Activated naive CD8-positive, alpha-beta T cell treated with anti-CD3 and anti-CD28 coated beads, Interleukin-2, amount 50 U/mL, for 24 hours (primary cell): Measurements from ENCODE around the gene TP53BP1.
"Not testable (repeated sequence)": the region's sequence is repeated elsewhere in the genome, so short reads cannot be mapped to it uniquely, and the experiment has no call there.

Source experiments
- ATAC-seq: fragments of 150-1000 bp; cut with Tn5 transposase; one replicate; pipeline ENCODE4 v1.10.0; 2021
- DNase-seq: peaks from one replicate; pipeline ENCODE4 v3.0.0; 2021
- H3K27ac Mint-ChIP-seq: one replicate; pipeline ENCODE4 v1.8.0; 2021; ENCODE audit warnings: mild to moderate bottlenecking, mixed read lengths
- H3K27me3 Mint-ChIP-seq: one replicate; pipeline ENCODE4 v1.8.0; 2021; ENCODE audit warnings: mixed read lengths
- H3K36me3 Mint-ChIP-seq: one replicate; pipeline ENCODE4 v1.8.0; 2021; ENCODE audit warnings: low read depth, mixed read lengths
- H3K4me1 Mint-ChIP-seq: one replicate; pipeline ENCODE4 v1.8.0; 2021; ENCODE audit warnings: mixed read lengths
- H3K4me3 Mint-ChIP-seq: one replicate; pipeline ENCODE4 v1.8.0; 2021; ENCODE audit warnings: mild to moderate bottlenecking, moderate library complexity, mixed read lengths
- H3K9me3 Mint-ChIP-seq: one replicate; pipeline ENCODE4 v1.8.0; 2021; ENCODE audit warnings: mixed read lengths

The TP53BP1 gene

GRCh38 chr15:43492673-43493601 is at the start of gene TP53BP1:
Gene TP53BP1 (minus strand): TSS chr15:43493156. CDS start chr15:43493043, 113 bp downstream.
- Mint-ChIP-seq H3K4me3 (peak within 1 kb of the TSS; percentile 98), H3K27me3 (no peaks in the 10 kb centered on the region), H3K4me1 (peaks cover 38% of the 10 kb centered on the region), H3K36me3 (peaks cover 6% of the 10 kb centered on the region), H3K27ac (peak within 1 kb of the TSS; percentile 97), H3K9me3 (no peaks in the 10 kb centered on the region)
- peak; percentile 100 for ATAC-seq
- peak; percentile 93 for DNase-seq

GRCh38 chr15:43541785-43542184 is 48.8 kb upstream of the TP53BP1 start:
- Mint-ChIP-seq H3K36me3 (no peaks in the 10 kb centered on the region), H3K4me3 (no peak overlapping the region), H3K4me1 (peaks cover 4% of the 10 kb centered on the region), H3K27ac (peak overlapping the region; percentile 10), H3K9me3 (no peaks in the 10 kb centered on the region), H3K27me3 (no peaks in the 10 kb centered on the region)
- ATAC-seq (no peak), DNase-seq (no peak)

GRCh38 chr15:43538091-43538490 is 45.1 kb upstream of the TP53BP1 start:
- Mint-ChIP-seq H3K27me3 (no peaks in the 10 kb centered on the region), H3K36me3 (no peaks in the 10 kb centered on the region), H3K4me1 (peaks cover 4% of the 10 kb centered on the region), H3K9me3 (no peaks in the 10 kb centered on the region), H3K27ac (no peak overlapping the region), H3K4me3 (no peak overlapping the region)
- ATAC-seq (no peak), DNase-seq (no peak)

- Mint-ChIP-seq H3K27ac (no peak overlapping the region), H3K4me1 (no peaks in the 10 kb centered on the region), H3K9me3 (no peaks in the 10 kb centered on the region), H3K4me3 (no peak overlapping the region), H3K27me3 (no peaks in the 10 kb centered on the region), H3K36me3 (no peaks in the 10 kb centered on the region)
- no peak for DNase-seq
- no peak for ATAC-seq
Observed at GRCh38 chr15:43534897-43535296, 41.9 kb upstream of the TP53BP1 start.

- not testable (repeated sequence) for H3K36me3 Mint-ChIP-seq
Observed at GRCh38 chr15:43532826-43533225, 39.9 kb upstream of the TP53BP1 start.

GRCh38 chr15:43531018-43531670 is 38.2 kb upstream of the TP53BP1 start:
- Mint-ChIP-seq H3K4me1 (no peaks in the 10 kb centered on the region), H3K27ac (no peak overlapping the region), H3K27me3 (no peaks in the 10 kb centered on the region), H3K9me3 (no peaks in the 10 kb centered on the region), H3K36me3 (no peaks in the 10 kb centered on the region), H3K4me3 (no peak overlapping the region)
- ATAC-seq: no peak
- no peak for DNase-seq

More at GRCh38 chr15:43532826-43533225, 39.9 kb upstream of the TP53BP1 start:
- ATAC-seq, H3K9me3 Mint-ChIP-seq, H3K4me3 Mint-ChIP-seq, H3K4me1 Mint-ChIP-seq, H3K27me3 Mint-ChIP-seq, H3K27ac Mint-ChIP-seq, DNase-seq: not testable (repeated sequence)

GRCh38 chr15:43529587-43530345 is 36.8 kb upstream of the TP53BP1 start:
- no peak overlapping the region for H3K4me3 Mint-ChIP-seq

GRCh38 chr15:43529141-43529540 is 36.2 kb upstream of the TP53BP1 start:
- Mint-ChIP-seq H3K27ac (no peak overlapping the region), H3K4me3 (no peak overlapping the region)

More at GRCh38 chr15:43529587-43530345, 36.8 kb upstream of the TP53BP1 start:
- DNase-seq (no peak), ATAC-seq (no peak)
- H3K9me3 Mint-ChIP-seq: no peaks in the 10 kb centered on the region
- H3K36me3 Mint-ChIP-seq: no peaks in the 10 kb centered on the region
- H3K27ac Mint-ChIP-seq: no peak overlapping the region
- H3K4me1 Mint-ChIP-seq: peaks cover 4% of the 10 kb centered on the region
- H3K27me3 Mint-ChIP-seq: no peaks in the 10 kb centered on the region

GRCh38 chr15:43528542-43529007 is 35.6 kb upstream of the TP53BP1 start:
- no peak for DNase-seq
- Mint-ChIP-seq H3K27ac (no peak overlapping the region), H3K36me3 (no peaks in the 10 kb centered on the region), H3K27me3 (no peaks in the 10 kb centered on the region), H3K4me3 (no peak overlapping the region), H3K4me1 (peaks cover 4% of the 10 kb centered on the region), H3K9me3 (no peaks in the 10 kb centered on the region)
- ATAC-seq: no peak

More at GRCh38 chr15:43529141-43529540, 36.2 kb upstream of the TP53BP1 start:
- DNase-seq: no peak
- Mint-ChIP-seq H3K27me3 (no peaks in the 10 kb centered on the region), H3K36me3 (no peaks in the 10 kb centered on the region), H3K4me1 (peaks cover 4% of the 10 kb centered on the region), H3K9me3 (no peaks in the 10 kb centered on the region)
- no peak for ATAC-seq

GRCh38 chr15:43527802-43528541 is 35.0 kb upstream of the TP53BP1 start:
- Mint-ChIP-seq H3K4me1 (peaks cover 4% of the 10 kb centered on the region), H3K27me3 (no peaks in the 10 kb centered on the region), H3K9me3 (no peaks in the 10 kb centered on the region), H3K36me3 (no peaks in the 10 kb centered on the region), H3K27ac (no peak overlapping the region), H3K4me3 (no peak overlapping the region)
- ATAC-seq: no peak
- DNase-seq: no peak

- H3K9me3 Mint-ChIP-seq: no peaks in the 10 kb centered on the region
- no peak overlapping the region for H3K27ac Mint-ChIP-seq
- no peaks in the 10 kb centered on the region for H3K36me3 Mint-ChIP-seq
- H3K4me3 Mint-ChIP-seq: no peak overlapping the region
- no peaks in the 10 kb centered on the region for H3K27me3 Mint-ChIP-seq
- DNase-seq (no peak), ATAC-seq (no peak)
- H3K4me1 Mint-ChIP-seq: peaks cover 4% of the 10 kb centered on the region
Observed at GRCh38 chr15:43527016-43527801, 34.3 kb upstream of the TP53BP1 start.

- Mint-ChIP-seq H3K27me3 (no peaks in the 10 kb centered on the region), H3K4me3 (no peak overlapping the region), H3K36me3 (no peaks in the 10 kb centered on the region), H3K9me3 (no peaks in the 10 kb centered on the region), H3K4me1 (peaks cover 4% of the 10 kb centered on the region), H3K27ac (no peak overlapping the region)
- DNase-seq (no peak), ATAC-seq (no peak)
Observed at GRCh38 chr15:43526261-43526930, 33.4 kb upstream of the TP53BP1 start.

GRCh38 chr15:43525131-43525530 is 32.2 kb upstream of the TP53BP1 start:
- H3K4me1 Mint-ChIP-seq: peaks cover 4% of the 10 kb centered on the region
- no peak for ATAC-seq
- no peaks in the 10 kb centered on the region for H3K36me3 Mint-ChIP-seq
- no peak overlapping the region for H3K4me3 Mint-ChIP-seq
- H3K9me3 Mint-ChIP-seq: no peaks in the 10 kb centered on the region
- no peak overlapping the region for H3K27ac Mint-ChIP-seq
- no peaks in the 10 kb centered on the region for H3K27me3 Mint-ChIP-seq
- DNase-seq: no peak
